ENCODE data around the gene SCLY.
A peak's percentile ranks its signal among the peaks of the same experiment; 100 is the strongest.
"Not testable (repeated sequence)": the region's sequence is repeated elsewhere in the genome, so short reads cannot be mapped to it uniquely, and the experiment has no call there.

SCLY gene

GRCh38 chr2:238040918-238041317, 19.9 kb upstream of the SCLY start:
- no peak for DNase-seq (ENCODE audit: low spot score)

- no peak for DNase-seq (ENCODE audit: low spot score)
Observed at GRCh38 chr2:238042090-238042489, 18.7 kb upstream of the SCLY start.

GRCh38 chr2:238042849-238043584, 17.8 kb upstream of the SCLY start:
- no peak for DNase-seq (ENCODE audit: low spot score)

GRCh38 chr2:238043851-238044250, 16.9 kb upstream of the SCLY start:
- no peak for DNase-seq (ENCODE audit: low spot score)

- no peak for DNase-seq (ENCODE audit: low spot score)
Observed at GRCh38 chr2:238045575-238045974, 15.2 kb upstream of the SCLY start.

- DNase-seq (ENCODE audit: low spot score) = no peak
Observed at GRCh38 chr2:238046725-238047270, 14.0 kb upstream of the SCLY start.

GRCh38 chr2:238053191-238053776, 7.5 kb upstream of the SCLY start:
- no peak for DNase-seq (ENCODE audit: low spot score)

GRCh38 chr2:238055841-238056240, 5.0 kb upstream of the SCLY start:
- no peak for DNase-seq (ENCODE audit: low spot score)

GRCh38 chr2:238057696-238058575, 2.9 kb upstream of the SCLY start:
- DNase-seq (ENCODE audit: low spot score) = not testable (repeated sequence)

- DNase-seq (ENCODE audit: low spot score) = no peak
Observed at GRCh38 chr2:238059505-238059904, 1.3 kb upstream of the SCLY start.

GRCh38 chr2:238060096-238060541, 682 bp upstream of the SCLY start:
- no peak for DNase-seq (ENCODE audit: low spot score)

GRCh38 chr2:238061315-238062202, 758 bp downstream of the SCLY start:
- DNase-seq (ENCODE audit: low spot score) = peak; percentile 52

GRCh38 chr2:238063414-238064189, 2.8 kb downstream of the SCLY start:
- no peak for DNase-seq (ENCODE audit: low spot score)

- no peak for DNase-seq (ENCODE audit: low spot score)
Observed at GRCh38 chr2:238064376-238064775, 3.6 kb downstream of the SCLY start.

- DNase-seq (ENCODE audit: low spot score) = no peak
Observed at GRCh38 chr2:238065071-238065846, 4.5 kb downstream of the SCLY start.

- no peak for DNase-seq (ENCODE audit: low spot score)
Observed at GRCh38 chr2:238066218-238066617, 5.4 kb downstream of the SCLY start.

- not testable (repeated sequence) for DNase-seq (ENCODE audit: low spot score)
Observed at GRCh38 chr2:238066718-238067117, 5.9 kb downstream of the SCLY start.

GRCh38 chr2:238067939-238068338, 7.1 kb downstream of the SCLY start:
- no peak for DNase-seq (ENCODE audit: low spot score)

- no peak for DNase-seq (ENCODE audit: low spot score)
Observed at GRCh38 chr2:238069021-238069709, 8.4 kb downstream of the SCLY start.

All from iPS-NIHi11 (cell line).